Neural crest cell (in vitro differentiated cells): ENCODE measurements around the gene CCDC9B. TPM values are rescaled to one million over a fixed set of nuclear protein-coding genes. Genes with fewer than 3 reads are reported as not detected.

Source experiments
- DNase-seq: peaks from one replicate; pipeline ENCODE4 v3.0.0; 2021; ENCODE audit warnings: low read depth, mixed read lengths, low spot score
- H3K27ac Mint-ChIP-seq: one replicate; pipeline ENCODE4 v1.8.0; 2021; ENCODE audit warnings: mild to moderate bottlenecking, mixed read lengths; ENCODE audit not compliant: unreplicated experiment
- H3K27me3 Mint-ChIP-seq: 2 replicates; pipeline ENCODE4 v1.8.0; 2021; ENCODE audit warnings: low read depth, mild to moderate bottlenecking, mixed read lengths
- H3K36me3 Mint-ChIP-seq: 2 replicates; pipeline ENCODE4 v1.8.0; 2021; ENCODE audit warnings: low read depth, mild to moderate bottlenecking, mixed read lengths
- H3K4me1 Mint-ChIP-seq: 2 replicates; pipeline ENCODE4 v1.8.0; 2021; ENCODE audit warnings: mixed read lengths
- H3K4me3 Mint-ChIP-seq: one replicate; pipeline ENCODE4 v1.8.0; 2021; ENCODE audit warnings: mild to moderate bottlenecking, mixed read lengths
- H3K9me3 Mint-ChIP-seq: 2 replicates; pipeline ENCODE4 v1.8.0; 2021; ENCODE audit warnings: mixed read lengths
- CTCF ChIP-seq: fragments of 200-600 bp; sonication (generic); conservative IDR thresholded peaks from 2 replicates; pipeline ENCODE4 v1.5.0; 2021; ENCODE audit warnings: antibody characterized with exemption, mild to moderate bottlenecking
- total RNA-seq: library from RNA; stranded (reverse); gene quantifications from 2 replicates; pipeline ENCODE4 v1.2.1, GENCODE V29; 2021

The CCDC9B gene
- total RNA-seq, 1 donor from 2014 or later: 0.33 TPM

- Mint-ChIP-seq H3K36me3 (no peaks in the 10 kb centered on the region), H3K9me3 (no peaks in the 10 kb centered on the region), H3K27ac (no peak overlapping the region), H3K27me3 (peaks cover 67% of the 10 kb centered on the region), H3K4me3 (peak overlapping the region; percentile 56), H3K4me1 (peaks cover 26% of the 10 kb centered on the region)
- TF ChIP-seq CTCF: no peak
- DNase-seq: no peak
Observed at GRCh38 chr15:40285151-40285550, 55.6 kb downstream of the CCDC9B start.

- no peaks in the 10 kb centered on the region for H3K9me3 Mint-ChIP-seq
- no peak for TF ChIP-seq CTCF
- no peak for DNase-seq
- H3K27me3 Mint-ChIP-seq: peaks cover 74% of the 10 kb centered on the region
- no peak overlapping the region for H3K4me3 Mint-ChIP-seq
- no peaks in the 10 kb centered on the region for H3K36me3 Mint-ChIP-seq
- H3K27ac Mint-ChIP-seq: no peak overlapping the region
- H3K4me1 Mint-ChIP-seq: peaks cover 25% of the 10 kb centered on the region
Observed at GRCh38 chr15:40283615-40284300, 57.0 kb downstream of the CCDC9B start.

- Mint-ChIP-seq H3K27me3 (peaks cover 81% of the 10 kb centered on the region), H3K27ac (no peak within 1 kb of the TSS), H3K4me1 (peaks cover 25% of the 10 kb centered on the region), H3K9me3 (no peaks in the 10 kb centered on the region), H3K36me3 (no peaks in the 10 kb centered on the region), H3K4me3 (no peak within 1 kb of the TSS)
- TF ChIP-seq CTCF: no peak
- no peak for DNase-seq
Observed at GRCh38 chr15:40282869-40283614, 57.7 kb downstream of the CCDC9B start, which contains the start of gene ANKRD63. ANKRD63 (minus strand) TSS chr15:40283064; CDS start chr15:40282586, 478 bp downstream.

GRCh38 chr15:40282147-40282868 lies 58.4 kb downstream of the CCDC9B start:
- Mint-ChIP-seq H3K27ac (no peak overlapping the region), H3K9me3 (no peaks in the 10 kb centered on the region), H3K27me3 (peaks cover 81% of the 10 kb centered on the region), H3K36me3 (no peaks in the 10 kb centered on the region), H3K4me3 (no peak overlapping the region), H3K4me1 (peaks cover 25% of the 10 kb centered on the region)
- peak; percentile 49 for DNase-seq
- peak; percentile 59 for TF ChIP-seq CTCF

- DNase-seq: no peak
- Mint-ChIP-seq H3K36me3 (no peaks in the 10 kb centered on the region), H3K9me3 (no peaks in the 10 kb centered on the region), H3K27ac (no peak overlapping the region), H3K4me1 (peaks cover 25% of the 10 kb centered on the region), H3K27me3 (peaks cover 84% of the 10 kb centered on the region), H3K4me3 (no peak overlapping the region)
- TF ChIP-seq CTCF: no peak
Observed at GRCh38 chr15:40281801-40282146, 59.0 kb downstream of the CCDC9B start.

Other genes starting within 250 kb of the CCDC9B start
- 18.0 and 23.0 TPM in 2 replicates for gene BMF, start 232.1 kb downstream of the CCDC9B start, total RNA-seq
- gene BUB1B, start 179.9 kb downstream of the CCDC9B start, total RNA-seq: 95.8 and 96.6 TPM in 2 replicates
- 0.28 and 0.93 TPM in 2 replicates for gene PAK6, start 101.9 kb downstream of the CCDC9B start, total RNA-seq
- not detected in 2 replicates for gene ANKRD63, start 57.9 kb downstream of the CCDC9B start, total RNA-seq
- 8.7 and 8.8 TPM in 2 replicates for gene PLCB2, start 33.0 kb downstream of the CCDC9B start, total RNA-seq
- gene INAFM2, start 17.2 kb downstream of the CCDC9B start, total RNA-seq: 22.8 and 27.5 TPM in 2 replicates
- gene PHGR1, start 10.1 kb upstream of the CCDC9B start, total RNA-seq: not detected in 2 replicates
- gene DISP2, start 17.3 kb upstream of the CCDC9B start, total RNA-seq: 2.0 and 3.1 TPM in 2 replicates
- gene KNSTRN, start 41.8 kb upstream of the CCDC9B start, total RNA-seq: 73.7 and 74.7 TPM in 2 replicates
- 75.2 and 81.4 TPM in 2 replicates for gene IVD, start 64.9 kb upstream of the CCDC9B start, total RNA-seq
- 25.6 and 26.4 TPM in 2 replicates for gene BAHD1, start 100.0 kb upstream of the CCDC9B start, total RNA-seq
- 32.9 and 37.1 TPM in 2 replicates for gene CHST14, start 130.0 kb upstream of the CCDC9B start, total RNA-seq
- gene CCDC32, start 224.1 kb upstream of the CCDC9B start, total RNA-seq: 19.2 and 19.9 TPM in 2 replicates
- 16.0 and 16.9 TPM in 2 replicates for gene RPUSD2, start 228.4 kb upstream of the CCDC9B start, total RNA-seq